LHCN-M2 (cell line): Measurements from ENCODE around the gene SDR39U1. TPM values are rescaled to one million over a fixed set of nuclear protein-coding genes. Genes with fewer than 3 reads are reported as not detected.
A peak's percentile ranks its signal among the peaks of the same experiment; 100 is the strongest.

ENCODE experiments used
- DNase-seq: peaks from one replicate; pipeline ENCODE4 v3.0.0-alpha.2; 2012; ENCODE audit warnings: low read depth
- total RNA-seq: library from RNA; depleted of rRNA; stranded (reverse); fragments of >200 nt; gene quantifications from 2 replicates; pipeline ENCODE4 v1.2.3, GENCODE V29; 2014

SDR39U1 gene
- total RNA-seq, 1 experiment from 2014 or later: 26.6 TPM

GRCh38 chr14:24411443-24412389 lies 30.9 kb downstream of the SDR39U1 start:
- peak; percentile 40 for DNase-seq

DNA sequence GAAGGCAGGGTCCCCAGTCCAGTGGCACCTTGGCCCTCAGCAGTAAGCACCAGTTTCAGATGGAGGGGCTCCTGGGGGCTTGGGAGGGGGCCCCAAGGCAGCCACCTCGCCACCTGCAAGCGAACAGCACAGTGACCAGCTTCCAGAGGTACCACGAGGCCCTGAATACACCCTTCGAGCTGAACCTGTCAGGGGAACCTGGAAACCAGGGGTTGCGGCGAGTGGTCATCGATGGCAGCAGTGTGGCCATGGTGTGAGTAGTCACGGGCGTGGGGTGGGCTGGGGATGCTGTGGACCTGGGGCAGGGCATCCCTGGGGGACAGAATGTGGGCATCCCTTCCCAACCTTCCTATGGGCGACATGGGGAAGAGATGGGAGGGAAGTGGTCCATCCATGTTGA lies 32.6 kb downstream of the SDR39U1 start:
- no peak for DNase-seq

DNA sequence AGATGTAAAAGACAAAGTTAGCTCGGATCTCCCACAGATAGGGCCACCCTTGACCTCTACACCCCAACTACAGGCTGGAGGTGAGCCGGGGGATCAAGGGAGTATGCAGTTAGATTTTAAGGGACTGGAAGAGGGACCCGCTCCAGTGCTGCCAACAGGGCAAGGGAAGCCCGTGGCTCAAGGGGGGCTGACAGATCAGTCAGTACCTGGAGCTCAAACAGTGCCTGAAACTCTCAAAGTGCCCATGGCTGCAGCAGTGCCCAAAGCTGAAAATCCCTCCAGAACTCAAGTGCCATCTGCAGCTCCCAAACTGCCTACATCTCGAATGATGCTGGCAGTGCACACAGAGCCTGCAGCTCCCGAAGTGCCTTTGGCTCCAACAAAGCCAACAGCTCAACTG lies 33.4 kb downstream of the SDR39U1 start:
- DNase-seq: no peak

DNA sequence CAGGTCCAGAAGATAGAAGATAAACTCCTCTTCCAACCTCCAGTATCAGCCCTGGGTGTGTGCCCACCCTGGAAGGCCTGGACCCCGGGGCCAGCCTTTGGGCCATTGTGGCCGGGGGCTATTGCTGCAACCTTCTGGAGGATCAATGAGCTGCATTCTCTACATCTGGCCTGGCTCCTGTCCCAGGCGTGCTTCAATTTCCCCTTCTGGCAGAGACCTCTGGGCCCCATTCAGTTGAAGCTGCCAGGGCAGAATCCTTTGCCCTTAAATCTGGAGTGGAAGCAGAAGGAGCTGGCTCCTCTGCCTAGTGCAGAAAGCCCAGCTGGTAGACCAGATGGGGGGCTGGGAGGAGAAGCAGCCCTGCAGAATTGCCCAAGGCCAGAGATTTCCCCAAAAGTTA lies 33.8 kb downstream of the SDR39U1 start:
- DNase-seq: no peak

- no peak for DNase-seq
Measured at GRCh38 chr14:24407608-24408325, 34.8 kb downstream of the SDR39U1 start.

- no peak for DNase-seq
Measured at GRCh38 chr14:24406416-24406815, 36.2 kb downstream of the SDR39U1 start.

DNA sequence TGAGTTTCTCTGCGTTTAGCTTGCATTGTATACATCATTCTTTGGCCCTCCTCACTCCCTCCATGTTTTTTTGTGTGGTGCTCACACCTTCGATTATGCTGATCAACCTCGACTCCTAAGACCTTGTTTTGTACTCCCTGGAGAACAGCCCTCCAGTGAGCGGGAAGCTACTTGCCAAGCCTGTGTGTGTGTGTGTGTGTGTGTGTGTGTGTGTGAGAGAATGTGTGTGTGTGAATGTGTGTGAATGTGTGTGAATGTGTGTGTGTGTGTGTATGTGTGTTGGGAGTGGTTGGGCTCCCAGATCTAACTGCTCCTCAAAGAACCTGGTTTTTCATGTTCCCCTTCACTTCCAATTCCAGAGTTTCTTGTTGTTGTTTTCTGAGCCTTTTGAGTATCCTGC lies 37.8 kb downstream of the SDR39U1 start:
- DNase-seq: no peak

DNA sequence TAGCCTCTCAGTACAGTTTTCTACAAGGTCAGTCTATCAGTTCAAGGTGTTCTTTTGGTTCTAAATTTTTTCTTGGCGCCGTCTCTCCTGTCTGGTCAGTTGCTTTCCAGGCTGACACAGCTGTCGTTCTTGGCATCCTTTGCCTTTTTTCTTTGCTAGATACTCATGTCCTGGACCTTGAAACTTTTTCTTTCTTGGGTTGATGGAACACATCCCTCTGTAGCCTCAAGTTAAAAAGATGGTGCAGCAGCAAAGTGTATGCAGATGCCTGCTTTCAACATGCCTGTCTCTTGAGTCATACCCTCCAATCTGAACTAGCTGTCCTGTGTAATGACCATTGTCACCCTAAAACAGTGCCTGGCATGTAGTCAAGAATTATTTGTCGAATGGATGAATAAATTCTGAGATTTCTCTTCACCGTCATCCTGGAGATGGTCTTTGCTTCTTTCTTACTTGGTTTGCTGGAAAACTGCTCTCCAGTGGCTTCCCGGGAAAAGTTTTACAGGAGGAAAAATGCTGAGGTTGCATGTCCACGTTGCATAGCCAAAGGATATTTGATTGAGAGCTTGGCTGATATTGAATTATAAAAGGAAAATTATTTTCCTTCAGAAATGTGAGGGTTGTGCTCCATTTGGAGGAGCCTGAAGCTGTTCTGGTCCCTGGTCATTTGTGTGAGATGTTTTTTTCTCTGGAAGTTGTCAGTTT lies 39.1 kb downstream of the SDR39U1 start:
- peak; percentile 30 for DNase-seq

DNA sequence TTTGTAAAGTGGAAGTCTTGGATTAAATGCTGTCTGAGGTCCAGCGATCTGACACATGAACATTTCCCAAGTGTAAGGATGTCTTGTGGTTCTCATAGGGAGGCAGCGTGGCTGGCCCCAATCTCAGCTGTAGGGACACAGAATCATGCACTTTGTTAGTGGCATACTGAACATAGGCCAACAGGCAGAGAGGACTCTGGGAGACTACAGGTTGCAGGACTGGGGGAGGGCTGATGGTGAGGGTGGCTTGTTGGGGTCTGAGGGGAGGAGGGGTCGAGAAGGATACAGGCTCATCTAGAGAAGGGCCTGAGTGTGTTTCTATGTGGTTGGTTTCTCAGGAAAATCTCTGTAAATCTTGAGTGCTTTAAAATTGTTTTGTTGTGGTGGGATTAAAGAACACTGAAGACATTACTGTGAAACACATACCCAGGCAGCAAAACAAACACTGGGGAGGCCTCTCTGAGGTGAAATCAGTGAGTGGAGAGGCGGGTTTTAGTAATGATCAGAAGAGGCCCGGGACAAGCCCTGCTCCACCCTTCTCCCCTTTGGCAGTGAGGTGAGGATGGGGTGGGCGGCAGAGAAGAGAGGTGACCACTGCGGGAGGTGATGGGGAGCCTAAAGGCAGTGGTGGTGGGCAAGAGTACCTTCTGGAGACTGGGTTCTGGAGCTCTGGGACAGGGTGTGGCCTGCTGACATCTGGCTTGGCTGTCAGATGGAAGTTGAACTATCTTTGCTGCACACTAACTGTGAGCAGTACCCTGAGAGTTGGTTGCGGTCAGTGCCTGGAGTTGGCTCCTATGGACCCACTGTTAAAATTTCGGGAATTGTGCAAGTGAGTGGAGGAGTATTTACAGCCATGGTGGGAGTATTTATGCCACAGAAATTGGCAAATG lies 40.5 kb downstream of the SDR39U1 start:
- no peak for DNase-seq

DNA sequence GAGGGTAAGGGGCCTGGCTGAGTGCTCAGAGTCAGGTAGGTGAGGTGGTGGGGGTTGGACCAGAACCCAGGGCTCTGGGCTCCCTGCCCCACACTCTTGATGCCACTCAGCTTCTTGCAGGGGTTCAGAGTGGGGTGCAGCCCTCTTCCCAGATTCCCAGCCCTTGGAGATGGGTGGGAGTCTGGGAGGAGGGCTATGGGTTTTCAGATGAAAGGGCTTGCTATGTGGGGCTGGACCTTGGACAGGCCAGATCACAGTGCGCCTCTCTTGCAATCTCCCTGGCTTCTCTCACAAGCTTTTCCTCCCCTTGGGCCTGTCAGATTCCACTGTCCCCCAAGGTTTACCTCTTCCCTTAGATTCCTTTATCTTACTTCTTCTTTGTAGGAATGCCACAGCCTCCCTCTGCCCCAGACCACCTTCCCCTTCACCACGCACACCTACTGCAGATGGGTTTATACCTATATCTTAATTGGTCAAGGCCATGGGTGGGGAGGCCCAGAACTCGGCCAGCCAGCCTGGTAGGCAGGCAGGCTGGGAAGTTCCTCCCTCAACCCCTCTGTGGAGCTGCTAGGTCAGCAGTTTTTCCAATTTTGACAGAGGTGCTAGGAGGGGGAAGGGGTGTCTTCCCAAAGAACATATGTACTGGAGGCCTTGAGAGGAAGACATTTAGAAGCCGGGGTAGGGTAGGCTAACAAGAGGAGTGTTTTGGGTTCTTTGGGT lies 42.4 kb downstream of the SDR39U1 start:
- no peak for DNase-seq

GRCh38 chr14:24399447-24399822 lies 43.1 kb downstream of the SDR39U1 start:
- no peak for DNase-seq

DNA sequence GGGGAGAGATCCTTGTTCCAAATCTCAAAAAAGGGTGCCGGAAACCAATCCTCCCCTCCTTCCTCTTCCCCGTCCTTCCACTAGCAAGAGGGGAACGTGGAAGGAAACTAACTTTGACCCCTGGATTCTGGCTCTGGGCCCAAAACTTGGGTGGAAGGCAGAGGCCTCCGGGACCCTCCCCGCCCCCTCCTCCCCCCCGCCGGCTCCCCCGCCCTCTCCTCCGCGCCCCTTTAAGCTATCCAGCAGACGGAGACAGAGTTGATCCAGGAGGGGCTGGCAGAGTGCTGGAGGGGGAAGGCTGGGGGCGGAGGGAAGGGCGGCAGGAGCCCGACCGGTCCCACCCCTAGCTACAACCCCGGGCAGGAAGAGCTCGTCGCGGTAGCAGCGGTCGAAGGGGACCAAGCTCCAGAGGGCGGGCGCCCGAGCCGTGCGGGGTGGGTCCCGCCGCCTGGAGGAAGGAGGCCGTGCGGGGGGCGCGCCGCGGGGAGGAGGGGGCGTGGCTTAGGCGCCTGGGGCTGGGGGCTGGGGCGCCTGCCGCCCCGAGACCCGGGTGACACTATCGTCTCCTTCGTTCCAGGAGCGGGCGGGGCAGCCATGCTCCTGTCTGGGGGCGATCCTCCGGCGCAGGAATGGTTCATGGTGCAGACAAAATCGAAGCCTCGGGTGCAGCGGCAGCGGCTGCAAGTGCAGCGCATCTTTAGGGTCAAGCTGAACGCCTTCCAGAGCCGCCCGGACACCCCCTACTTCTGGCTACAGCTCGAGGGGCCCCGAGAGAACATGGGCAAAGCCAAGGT lies 43.7 kb downstream of the SDR39U1 start, which contains the start of gene NYNRIN:
Gene NYNRIN (plus strand): TSS at position 351 of the 794 bp plus-strand sequence. CDS start 244 bp downstream, at position 595.
- DNase-seq: no peak

GRCh38 chr14:24398293-24398652 lies 44.3 kb downstream of the SDR39U1 start:
- no peak for DNase-seq

DNA sequence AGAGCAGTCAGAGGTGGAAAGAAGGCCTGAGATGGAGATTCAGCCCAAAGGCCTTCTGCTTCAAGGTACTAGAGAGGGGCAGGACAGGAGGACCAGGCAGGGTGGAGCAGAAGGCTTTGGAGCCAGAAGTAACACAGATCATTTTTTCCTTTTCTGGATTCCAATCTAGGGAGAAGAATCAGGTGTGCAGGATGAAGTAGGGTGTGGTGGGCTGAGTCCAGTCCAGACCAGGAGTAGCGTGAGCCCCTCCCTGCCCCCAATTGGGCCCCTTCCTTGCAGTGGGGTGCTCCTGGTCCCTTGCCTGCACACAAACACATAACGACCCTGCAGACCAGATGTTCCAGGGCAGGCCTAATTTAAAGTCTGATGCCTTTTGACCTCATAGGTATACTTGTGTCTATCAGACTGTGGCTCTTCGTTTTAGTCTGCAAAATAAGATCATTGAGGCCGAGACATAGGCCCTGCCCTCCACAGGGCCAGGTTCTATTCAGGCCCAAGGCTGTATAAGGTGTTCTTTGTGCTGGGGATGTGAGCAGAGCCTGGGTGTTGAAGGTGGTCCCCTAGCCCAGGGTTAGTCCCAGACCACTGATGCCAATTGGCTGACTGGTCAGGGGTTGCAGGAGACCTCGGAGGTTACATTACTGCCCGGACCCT lies 44.8 kb downstream of the SDR39U1 start:
- DNase-seq: no peak

GRCh38 chr14:24395609-24396582 lies 46.7 kb downstream of the SDR39U1 start:
- no peak for DNase-seq

DNA sequence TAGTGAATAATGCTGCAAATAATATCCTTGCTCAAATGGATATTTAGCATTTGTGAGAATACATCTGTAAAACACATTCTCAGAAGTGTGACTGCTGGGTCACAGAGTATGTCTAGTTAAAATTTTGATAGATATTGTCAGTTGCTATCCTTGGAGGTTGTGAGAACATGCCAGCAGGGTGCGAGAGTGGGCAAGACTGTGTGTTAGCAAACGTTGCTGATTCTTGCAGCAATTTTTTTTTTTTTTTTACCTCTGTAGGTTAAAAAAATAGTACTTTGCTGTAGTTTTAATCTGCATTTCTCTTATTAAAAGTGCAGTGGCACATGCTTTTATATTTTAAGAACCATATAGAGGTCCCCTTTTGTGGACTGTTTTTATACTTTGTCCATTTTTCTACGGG lies 48.3 kb downstream of the SDR39U1 start:
- no peak for DNase-seq

DNA sequence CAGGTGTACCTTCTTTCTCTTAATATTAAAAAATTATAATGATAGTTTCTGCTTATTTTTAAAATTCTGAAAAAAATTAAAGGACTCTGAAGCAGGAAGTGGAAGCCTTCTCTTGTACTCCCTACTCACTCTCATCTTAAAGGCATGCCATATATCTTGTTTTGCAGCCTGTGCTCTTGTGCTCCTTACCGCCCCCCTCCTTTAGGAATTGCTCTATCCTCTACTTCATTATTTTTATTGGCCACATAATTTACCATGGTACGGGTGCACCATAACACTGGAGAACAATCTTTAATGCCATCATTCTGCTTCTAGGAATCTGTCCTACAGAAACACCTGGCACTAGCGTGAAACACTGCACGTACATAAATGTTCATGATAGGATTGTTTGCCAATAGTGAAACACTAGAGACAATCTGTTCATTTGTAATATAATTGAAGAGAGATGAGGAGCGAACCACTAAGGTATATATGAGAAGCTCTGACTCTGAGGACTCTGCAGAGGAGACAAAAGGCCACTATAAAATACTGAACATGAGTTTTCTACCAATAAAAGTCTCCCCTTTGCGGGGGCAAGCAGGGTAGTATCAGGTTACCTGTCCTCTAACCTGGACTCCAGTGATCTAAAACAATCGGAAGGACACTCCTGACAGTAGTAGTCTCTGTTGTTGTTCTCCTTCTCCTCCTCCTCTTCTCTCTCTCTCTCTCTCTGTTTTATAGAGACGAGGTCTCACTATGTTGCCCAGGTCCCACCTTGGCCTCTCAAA lies 50.1 kb downstream of the SDR39U1 start:
- no peak for DNase-seq
